ENCODE measurements around the gene SPAG9. TPM values are rescaled to one million over a fixed set of nuclear protein-coding genes. Genes with fewer than 3 reads are reported as not detected.

The SPAG9 gene
- total RNA-seq, 4 donors from 2014 or later, result 81.2 to 99.9 (median 89.9) TPM

DNA sequence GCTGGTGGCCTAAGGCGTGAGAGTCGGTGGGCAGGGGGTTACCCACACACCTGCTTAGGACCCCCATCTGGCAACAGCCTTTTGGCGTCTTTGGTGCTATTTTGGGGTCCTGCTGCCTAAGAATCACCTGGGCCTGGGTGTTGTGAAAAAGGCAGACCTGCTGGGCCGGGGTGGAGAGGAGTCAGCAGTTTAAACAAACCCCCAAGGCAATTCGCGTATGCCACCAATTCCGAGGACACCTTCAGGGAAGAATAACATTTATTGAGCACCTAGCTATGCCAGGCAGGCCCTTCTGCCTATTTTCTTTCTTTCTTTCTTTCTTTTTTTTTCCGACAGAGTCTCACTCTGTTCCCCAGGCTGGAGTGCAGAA, 200.6 kb downstream of the SPAG9 start:
- 60% methylated on average over 8 of the region's 8 CpGs for WGBS
- Histone ChIP-seq H3K27me3 (no peaks in the 10 kb centered on the region), H3K27ac (replicated peaks in 1 of 4) (peak overlapping the region; percentile 81 to 87 (median 86)), H3K4me1 (peaks cover 32 to 66% (median 63%) of the 10 kb centered on the region in 4 donors), H3K36me3 (no peaks in the 10 kb centered on the region), H3K4me3 (no peak overlapping the region), H3K9me3 (no peaks in the 10 kb centered on the region)
- intact Hi-C loops (cut with DNase I), result no loop called here
- no peak for TF ChIP-seq POLR2AphosphoS5 (IDR thresholded peaks at IDR 0.05)
- no peak for TF ChIP-seq CTCF (IDR thresholded peaks at IDR 0.05)
- no peak for TF ChIP-seq EP300 (IDR thresholded peaks at IDR 0.05)
- TF ChIP-seq POLR2A (IDR thresholded peaks at IDR 0.05; ENCODE audit: low read depth), result no peak
- no peak for DNase-seq (ENCODE audit: extremely low spot score)

DNA sequence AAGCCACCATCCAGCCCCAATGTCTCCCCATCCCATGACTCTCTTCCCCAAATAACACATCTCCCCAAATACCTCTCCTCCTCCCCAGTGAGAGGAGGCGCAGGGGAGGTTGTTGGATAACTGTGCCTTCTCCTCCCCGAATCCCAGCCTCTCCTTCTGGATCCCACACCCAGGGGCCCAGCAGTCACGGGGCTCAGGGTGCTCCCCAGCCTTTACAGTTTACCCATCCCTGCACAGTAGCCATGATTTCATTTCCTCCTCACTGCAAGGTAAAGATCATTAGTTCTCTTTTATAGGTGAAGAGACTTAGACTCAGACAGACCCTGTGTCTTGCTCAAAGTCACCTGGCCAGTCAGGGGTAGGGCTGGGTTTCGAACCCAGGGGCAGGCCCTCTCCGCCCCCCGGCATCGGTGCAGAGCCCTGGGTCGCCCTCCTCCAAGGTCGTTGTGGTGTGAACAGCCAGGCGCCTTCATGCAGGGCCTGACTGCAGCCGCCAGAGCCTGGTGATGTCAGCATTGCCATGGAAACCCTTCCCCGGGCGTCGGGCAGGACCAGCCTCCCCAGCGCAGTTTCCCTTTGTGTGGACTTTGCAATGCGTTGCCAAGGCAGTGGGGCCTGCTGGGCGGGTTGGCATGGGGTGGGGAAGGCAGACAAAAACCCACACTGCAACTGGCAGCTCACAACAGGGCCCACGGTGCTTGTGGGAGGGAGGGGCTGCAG, 201.2 kb downstream of the SPAG9 start:
- no peaks in the 10 kb centered on the region for H3K36me3 ChIP-seq
- peak; percentile 95 for DNase-seq (ENCODE audit: extremely low spot score)
- no peaks in the 10 kb centered on the region for H3K27me3 ChIP-seq
- intact Hi-C loops (cut with DNase I), result no loop called here
- TF ChIP-seq POLR2AphosphoS5 (IDR thresholded peaks at IDR 0.05), result peak; percentile 70 to 82
- no peak for TF ChIP-seq CTCF (IDR thresholded peaks at IDR 0.05)
- H3K4me3 ChIP-seq, result no peak overlapping the region
- peak overlapping the region; percentile 81 to 87 (median 86) for H3K27ac ChIP-seq (replicated peaks in 1 of 4)
- WGBS, result 20% methylated on average over 13 of the region's 18 CpGs
- no peaks in the 10 kb centered on the region for H3K9me3 ChIP-seq
- H3K4me1 ChIP-seq, result peaks cover 34 to 72% (median 68%) of the 10 kb centered on the region in 4 donors

DNA sequence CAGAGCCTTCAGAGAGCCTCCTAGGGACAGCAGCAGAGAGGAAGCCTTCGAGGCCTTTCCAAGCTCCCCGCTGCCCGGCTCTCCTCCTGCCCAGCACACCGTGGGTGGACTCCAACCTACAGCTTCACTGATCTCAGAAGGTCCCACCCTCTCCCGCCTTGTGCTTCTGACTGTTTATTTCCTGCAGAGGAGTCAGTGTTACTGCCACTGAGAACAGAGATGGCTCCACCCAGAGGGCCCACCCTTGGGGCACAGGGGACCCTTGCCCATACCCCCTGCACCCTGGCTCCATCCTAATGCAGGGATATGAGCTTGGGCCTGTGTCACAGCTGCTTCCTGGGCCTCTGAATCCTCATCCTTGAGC, 201.8 kb downstream of the SPAG9 start:
- Histone ChIP-seq H3K4me1 (peaks cover 34 to 73% (median 68%) of the 10 kb centered on the region in 4 donors), H3K27me3 (no peaks in the 10 kb centered on the region), H3K9me3 (no peaks in the 10 kb centered on the region), H3K4me3 (no peak overlapping the region), H3K27ac (replicated peaks in 1 of 4) (peak overlapping the region; percentile 81 to 87 (median 86)), H3K36me3 (no peaks in the 10 kb centered on the region)
- 50% methylated on average over 4 of the region's 5 CpGs for WGBS
- DNase-seq (ENCODE audit: extremely low spot score), result no peak
- TF ChIP-seq POLR2AphosphoS5 (IDR thresholded peaks at IDR 0.05) (no peak), EP300 (IDR thresholded peaks at IDR 0.05) (no peak), POLR2A (IDR thresholded peaks at IDR 0.05; ENCODE audit: low read depth) (no peak), CTCF (IDR thresholded peaks at IDR 0.05) (no peak)
- intact Hi-C loops (cut with DNase I), result no loop called here

DNA sequence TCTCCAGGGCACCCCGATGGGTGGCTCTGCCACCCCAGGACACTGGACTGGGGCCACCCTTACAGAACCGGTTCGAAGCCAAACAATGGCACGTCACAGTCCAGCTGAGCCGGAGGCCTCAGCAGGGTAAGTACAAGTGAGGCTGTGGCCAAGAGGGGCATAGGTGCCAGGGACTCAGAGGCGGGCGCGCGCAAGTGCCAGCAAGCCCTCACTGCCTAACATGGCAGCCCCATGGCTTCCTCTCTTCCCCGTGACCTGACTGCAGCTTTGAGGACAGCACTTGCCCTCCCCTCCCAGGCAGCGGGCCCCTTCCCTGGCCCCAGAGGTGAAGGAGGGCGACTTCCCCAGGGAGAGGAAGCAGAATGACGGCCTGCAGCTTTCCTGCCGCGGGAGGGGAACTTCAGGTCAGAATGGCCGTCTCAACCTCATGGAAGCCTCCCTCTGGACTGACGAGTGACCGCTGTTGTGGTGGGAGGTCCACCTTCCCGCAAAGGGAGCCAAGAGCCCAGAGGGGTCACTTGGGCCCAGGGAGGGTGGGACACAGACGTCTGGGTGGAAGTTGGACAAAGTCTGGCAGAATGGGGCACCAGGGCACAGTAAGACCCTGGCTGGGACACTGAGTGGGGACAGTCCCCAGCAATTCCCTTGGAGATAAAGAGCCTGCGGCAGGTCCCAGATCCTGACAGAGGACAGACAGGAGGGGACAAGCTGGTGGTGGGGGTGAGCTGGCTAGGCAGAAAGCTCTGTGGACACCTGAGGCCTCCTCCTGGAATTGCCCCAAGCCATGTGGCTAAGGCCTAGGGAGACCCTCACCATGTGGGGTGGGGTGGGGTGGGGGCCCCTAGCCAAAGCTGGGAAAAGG, 202.4 kb downstream of the SPAG9 start:
- no peak overlapping the region for H3K4me3 ChIP-seq
- H3K9me3 ChIP-seq, result no peaks in the 10 kb centered on the region
- H3K27me3 ChIP-seq, result no peaks in the 10 kb centered on the region
- H3K4me1 ChIP-seq, result peaks cover 34 to 68% (median 63%) of the 10 kb centered on the region in 4 donors
- TF ChIP-seq EP300 (IDR thresholded peaks at IDR 0.05) (no peak), POLR2A (IDR thresholded peaks at IDR 0.05; ENCODE audit: low read depth) (no peak), POLR2AphosphoS5 (IDR thresholded peaks at IDR 0.05) (no peak), CTCF (IDR thresholded peaks at IDR 0.05) (no peak)
- H3K27ac ChIP-seq (replicated peaks in 1 of 4), result peak overlapping the region; percentile 81 to 87 (median 86)
- no CpG with 5 or more reads among the region's 21 CpGs for WGBS
- H3K36me3 ChIP-seq, result no peaks in the 10 kb centered on the region
- DNase-seq (ENCODE audit: extremely low spot score), result no peak
- intact Hi-C loops (cut with DNase I), result no loop called here
